Astrocyte (in vitro differentiated cells and primary cell): ENCODE measurements around the gene BMPR1A. TPM values are rescaled to one million over a fixed set of nuclear protein-coding genes. Genes with fewer than 3 reads are reported as not detected.

ENCODE experiments used
- DNase-seq: peaks from one replicate; pipeline ENCODE4 v3.0.0-alpha.2; 2010; ENCODE audit warnings: low read depth
- FAIRE-seq: peaks from 2 replicates; lab custom pipeline; 2011; peaks lifted over from hg19 to GRCh38; lab: Jason Lieb, UNC
- H2AFZ ChIP-seq: 2 replicates; pipeline ENCODE4 v1.6.0; 2012; ENCODE audit warnings: low read depth, low read length, inconsistent platforms
- H3K27ac ChIP-seq: 2 replicates; pipeline ENCODE4 v1.5.1; 2011; ENCODE audit warnings: low read depth, low read length, inconsistent platforms
- H3K27me3 ChIP-seq: 2 replicates; pipeline ENCODE4 v1.6.0; 2011; ENCODE audit warnings: low read length, inconsistent platforms; ENCODE audit not compliant: insufficient read depth
- H3K36me3 ChIP-seq: 2 replicates; pipeline ENCODE4 v1.5.1; 2011; ENCODE audit warnings: low read length, inconsistent platforms; ENCODE audit not compliant: insufficient read depth
- H3K4me1 ChIP-seq: 2 replicates; pipeline ENCODE4 v1.5.1; 2011; ENCODE audit warnings: low read length, inconsistent platforms; ENCODE audit not compliant: insufficient read depth
- H3K4me2 ChIP-seq: 2 replicates; pipeline ENCODE4 v1.6.0; 2012; ENCODE audit warnings: low read length, inconsistent platforms
- H3K4me3 ChIP-seq: 2 replicates; pipeline ENCODE4 v1.5.1; 2011; ENCODE audit warnings: low read depth, mild to moderate bottlenecking, low read length, inconsistent platforms; ENCODE audit not compliant: insufficient read depth
- H3K79me2 ChIP-seq: 2 replicates; pipeline ENCODE4 v1.6.0; 2012; ENCODE audit warnings: mild to moderate bottlenecking, low read length, inconsistent platforms; ENCODE audit not compliant: insufficient read depth
- H3K9ac ChIP-seq: 2 replicates; pipeline ENCODE4 v1.6.0; 2012; ENCODE audit warnings: mild to moderate bottlenecking, low read length, inconsistent platforms
- H3K9me3 ChIP-seq: 2 replicates; pipeline ENCODE4 v1.5.1; 2012; ENCODE audit warnings: low read depth, mild to moderate bottlenecking, low read length, inconsistent platforms; ENCODE audit not compliant: insufficient read depth
- H4K20me1 ChIP-seq: 2 replicates; pipeline ENCODE4 v1.6.0; 2012; ENCODE audit warnings: low read length, inconsistent platforms; ENCODE audit not compliant: insufficient read depth
- H3K27ac Mint-ChIP-seq: one replicate; pipeline ENCODE4 v1.8.0; 2021; ENCODE audit warnings: mild to moderate bottlenecking, mixed read lengths; ENCODE audit not compliant: unreplicated experiment
- H3K27me3 Mint-ChIP-seq: one replicate; pipeline ENCODE4 v1.8.0; 2021; ENCODE audit warnings: low read depth, mixed read lengths; ENCODE audit not compliant: unreplicated experiment
- H3K36me3 Mint-ChIP-seq: one replicate; pipeline ENCODE4 v1.8.0; 2021; ENCODE audit warnings: low read depth, mixed read lengths; ENCODE audit not compliant: unreplicated experiment
- H3K4me1 Mint-ChIP-seq: one replicate; pipeline ENCODE4 v1.8.0; 2021; ENCODE audit warnings: low read depth, mixed read lengths; ENCODE audit not compliant: unreplicated experiment
- H3K4me3 Mint-ChIP-seq: one replicate; pipeline ENCODE4 v1.8.0; 2021; ENCODE audit warnings: mild to moderate bottlenecking, moderate library complexity, mixed read lengths; ENCODE audit not compliant: unreplicated experiment
- H3K9me3 Mint-ChIP-seq: one replicate; pipeline ENCODE4 v1.8.0; 2021; ENCODE audit warnings: mild to moderate bottlenecking, mixed read lengths; ENCODE audit not compliant: unreplicated experiment
- EZH2 ChIP-seq: IDR thresholded peaks from 2 replicates; pipeline ENCODE4 v1.6.1; 2012; ENCODE audit warnings: mild to moderate bottlenecking, low read length, inconsistent platforms; ENCODE audit not compliant: insufficient read depth
- total RNA-seq: library from RNA; stranded (reverse); gene quantifications from 2 replicates; pipeline ENCODE4 v1.2.1, GENCODE V29; 2021
- TF ChIP-seq, protein P1 (sequence below): IDR thresholded peaks from 2 replicates; pipeline ENCODE4 v1.5.1; 2011; ENCODE audit warnings: low read depth, mild to moderate bottlenecking, inconsistent platforms, low read length, moderate library complexity; ENCODE audit not compliant: insufficient read depth

BMPR1A gene
- total RNA-seq, 1 donor from 2014 or later, result 52.2 TPM

DNA sequence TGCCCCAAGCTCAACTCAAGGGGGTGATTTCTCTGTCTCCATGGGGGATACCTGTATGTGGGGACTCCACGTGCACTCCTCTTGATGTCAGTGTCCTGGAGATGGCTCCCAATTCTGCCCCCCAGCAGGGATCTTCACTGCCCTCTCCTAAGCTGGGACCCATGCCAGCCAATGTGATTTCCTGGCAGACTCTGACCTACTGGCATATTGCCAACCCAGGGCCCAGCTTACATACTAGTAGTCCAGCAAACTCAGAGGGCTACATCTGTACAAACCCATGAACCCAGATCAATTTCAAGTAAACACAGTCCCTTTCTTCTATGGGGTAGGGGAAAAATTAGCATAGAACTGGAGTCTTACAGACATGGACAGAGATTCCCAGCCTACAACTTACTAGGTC is 26.2 kb upstream of the BMPR1A start:
- Mint-ChIP-seq H3K36me3 (peaks cover 4% of the 10 kb centered on the region), H3K27ac (no peak overlapping the region), H3K4me1 (peaks cover 5% of the 10 kb centered on the region), H3K4me3 (no peak overlapping the region), H3K27me3 (peaks cover 5% of the 10 kb centered on the region), H3K9me3 (no peaks in the 10 kb centered on the region)
- Histone ChIP-seq H3K4me1 (no peaks in the 10 kb centered on the region), H4K20me1 (no peaks in the 10 kb centered on the region), H3K9ac (no peak overlapping the region), H3K27me3 (no peaks in the 10 kb centered on the region), H3K4me2 (no peak overlapping the region), H3K9me3 (no peaks in the 10 kb centered on the region), H3K79me2 (no peaks in the 10 kb centered on the region), H2AFZ (no peak overlapping the region), H3K36me3 (no peaks in the 10 kb centered on the region), H3K4me3 (no peak overlapping the region), H3K27ac (no peak overlapping the region)
- TF ChIP-seq EZH2, result no peak
- TF ChIP-seq, protein P1, sequence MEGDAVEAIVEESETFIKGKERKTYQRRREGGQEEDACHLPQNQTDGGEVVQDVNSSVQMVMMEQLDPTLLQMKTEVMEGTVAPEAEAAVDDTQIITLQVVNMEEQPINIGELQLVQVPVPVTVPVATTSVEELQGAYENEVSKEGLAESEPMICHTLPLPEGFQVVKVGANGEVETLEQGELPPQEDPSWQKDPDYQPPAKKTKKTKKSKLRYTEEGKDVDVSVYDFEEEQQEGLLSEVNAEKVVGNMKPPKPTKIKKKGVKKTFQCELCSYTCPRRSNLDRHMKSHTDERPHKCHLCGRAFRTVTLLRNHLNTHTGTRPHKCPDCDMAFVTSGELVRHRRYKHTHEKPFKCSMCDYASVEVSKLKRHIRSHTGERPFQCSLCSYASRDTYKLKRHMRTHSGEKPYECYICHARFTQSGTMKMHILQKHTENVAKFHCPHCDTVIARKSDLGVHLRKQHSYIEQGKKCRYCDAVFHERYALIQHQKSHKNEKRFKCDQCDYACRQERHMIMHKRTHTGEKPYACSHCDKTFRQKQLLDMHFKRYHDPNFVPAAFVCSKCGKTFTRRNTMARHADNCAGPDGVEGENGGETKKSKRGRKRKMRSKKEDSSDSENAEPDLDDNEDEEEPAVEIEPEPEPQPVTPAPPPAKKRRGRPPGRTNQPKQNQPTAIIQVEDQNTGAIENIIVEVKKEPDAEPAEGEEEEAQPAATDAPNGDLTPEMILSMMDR, result no peak
- FAIRE-seq (no peak), DNase-seq (no peak)

DNA sequence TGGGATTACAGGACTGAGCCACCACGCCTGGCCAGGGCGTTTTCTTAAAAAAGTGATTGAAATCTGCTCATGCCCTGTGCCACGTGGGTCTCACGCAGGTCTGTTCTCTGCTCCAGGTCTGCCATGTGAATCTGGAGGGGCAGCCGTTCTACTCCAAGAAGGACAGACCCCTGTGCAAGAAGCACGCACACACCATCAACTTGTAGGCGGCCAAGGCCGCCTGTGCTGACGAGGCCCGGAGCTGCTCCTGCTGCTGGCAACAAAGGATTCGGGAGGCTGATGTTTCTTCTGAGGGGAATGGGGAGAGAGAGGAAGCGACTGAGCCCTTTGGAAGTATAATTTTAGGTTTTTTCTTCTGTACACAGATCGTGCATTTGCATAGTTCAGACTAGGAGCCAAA is 23.6 kb upstream of the BMPR1A start:
- H3K9me3 ChIP-seq, result no peaks in the 10 kb centered on the region
- Mint-ChIP-seq H3K4me1 (peaks cover 5% of the 10 kb centered on the region), H3K4me3 (no peak overlapping the region), H3K36me3 (peaks cover 4% of the 10 kb centered on the region), H3K9me3 (no peaks in the 10 kb centered on the region), H3K27me3 (peaks cover 5% of the 10 kb centered on the region), H3K27ac (no peak overlapping the region)
- no peak for DNase-seq
- no peak overlapping the region for H3K4me3 ChIP-seq
- H3K4me1 ChIP-seq, result no peaks in the 10 kb centered on the region
- FAIRE-seq, result no peak
- H3K27ac ChIP-seq, result no peak overlapping the region
- H3K36me3 ChIP-seq, result no peaks in the 10 kb centered on the region
- no peak overlapping the region for H2AFZ ChIP-seq
- H4K20me1 ChIP-seq, result no peaks in the 10 kb centered on the region
- H3K9ac ChIP-seq, result no peak overlapping the region
- no peak overlapping the region for H3K4me2 ChIP-seq
- no peaks in the 10 kb centered on the region for H3K27me3 ChIP-seq
- no peaks in the 10 kb centered on the region for H3K79me2 ChIP-seq
- TF ChIP-seq, protein P1, result no peak
- no peak for TF ChIP-seq EZH2

DNA sequence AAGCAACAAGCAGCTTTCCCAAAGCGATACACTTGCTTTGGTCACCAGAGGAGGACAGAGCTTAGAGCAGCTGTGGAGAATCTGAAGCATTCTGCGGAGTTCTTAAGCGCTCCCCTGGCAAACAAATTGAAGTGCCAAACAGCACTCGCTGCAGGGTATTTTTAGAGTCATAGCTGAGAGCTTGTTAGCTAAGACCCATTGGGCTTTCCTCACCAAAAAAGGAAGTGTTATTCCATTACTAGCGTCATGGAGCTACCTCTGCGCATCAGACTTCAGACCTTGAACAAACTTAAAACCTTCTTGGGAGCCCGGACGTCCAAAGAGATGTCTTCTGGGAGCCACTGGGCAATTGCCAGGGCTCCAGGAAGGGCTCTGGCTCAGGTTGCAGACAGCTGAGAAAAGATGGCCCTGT is 23.2 kb upstream of the BMPR1A start:
- Histone ChIP-seq H3K27ac (no peak overlapping the region), H3K27me3 (no peaks in the 10 kb centered on the region), H3K4me1 (no peaks in the 10 kb centered on the region), H3K4me3 (no peak overlapping the region), H4K20me1 (no peaks in the 10 kb centered on the region), H2AFZ (no peak overlapping the region), H3K36me3 (no peaks in the 10 kb centered on the region), H3K9ac (no peak overlapping the region), H3K79me2 (no peaks in the 10 kb centered on the region), H3K9me3 (no peaks in the 10 kb centered on the region), H3K4me2 (no peak overlapping the region)
- H3K36me3 Mint-ChIP-seq, result peaks cover 7% of the 10 kb centered on the region
- no peak for DNase-seq
- no peaks in the 10 kb centered on the region for H3K9me3 Mint-ChIP-seq
- H3K4me3 Mint-ChIP-seq, result no peak overlapping the region
- H3K27me3 Mint-ChIP-seq, result peaks cover 5% of the 10 kb centered on the region
- H3K4me1 Mint-ChIP-seq, result peaks cover 5% of the 10 kb centered on the region
- H3K27ac Mint-ChIP-seq, result no peak overlapping the region
- no peak for FAIRE-seq
- TF ChIP-seq EZH2, result no peak
- TF ChIP-seq, protein P1, result no peak
